WTC11 (cell line): ENCODE data around the gene DPEP2.

ENCODE experiments used
- CTCF ChIP-seq: fragments of 200-600 bp; IDR thresholded peaks from 2 replicates; pipeline ENCODE4 v1.8.0; 2022; ENCODE audit warnings: antibody characterized with exemption
- STAT6 ChIP-seq: sonication (generic); formaldehyde crosslinking; conservative IDR thresholded peaks from 2 replicates; pipeline ENCODE4 v1.8.1; 2023; ENCODE audit warnings: mild to moderate bottlenecking, low read depth, missing genetic modification reagents, moderate library complexity
- ZNF281 ChIP-seq: sonication (generic); formaldehyde crosslinking; IDR thresholded peaks from 2 replicates; pipeline ENCODE4 v1.8.0; 2023; ENCODE audit warnings: mild to moderate bottlenecking, missing genetic modification reagents

- no peak for TF ChIP-seq ZNF281 (CRISPR knock-in tag)
- TF ChIP-seq CTCF: no peak
- TF ChIP-seq STAT6: no peak
Measured at GRCh38 chr16:68031951-68032350, 32.7 kb upstream of the DPEP2 start.
